DMS53 (cell line): ENCODE results near the gene OPTC.
"Not testable (repeated sequence)": the region's sequence is repeated elsewhere in the genome, so short reads cannot be mapped to it uniquely, and the experiment has no call there.

Source experiments
- DNase-seq: peaks from one replicate; lab custom pipeline; 2025; lab: John Stamatoyannopoulos, UW

The OPTC gene, protein sequence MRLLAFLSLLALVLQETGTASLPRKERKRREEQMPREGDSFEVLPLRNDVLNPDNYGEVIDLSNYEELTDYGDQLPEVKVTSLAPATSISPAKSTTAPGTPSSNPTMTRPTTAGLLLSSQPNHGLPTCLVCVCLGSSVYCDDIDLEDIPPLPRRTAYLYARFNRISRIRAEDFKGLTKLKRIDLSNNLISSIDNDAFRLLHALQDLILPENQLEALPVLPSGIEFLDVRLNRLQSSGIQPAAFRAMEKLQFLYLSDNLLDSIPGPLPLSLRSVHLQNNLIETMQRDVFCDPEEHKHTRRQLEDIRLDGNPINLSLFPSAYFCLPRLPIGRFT

DNA sequence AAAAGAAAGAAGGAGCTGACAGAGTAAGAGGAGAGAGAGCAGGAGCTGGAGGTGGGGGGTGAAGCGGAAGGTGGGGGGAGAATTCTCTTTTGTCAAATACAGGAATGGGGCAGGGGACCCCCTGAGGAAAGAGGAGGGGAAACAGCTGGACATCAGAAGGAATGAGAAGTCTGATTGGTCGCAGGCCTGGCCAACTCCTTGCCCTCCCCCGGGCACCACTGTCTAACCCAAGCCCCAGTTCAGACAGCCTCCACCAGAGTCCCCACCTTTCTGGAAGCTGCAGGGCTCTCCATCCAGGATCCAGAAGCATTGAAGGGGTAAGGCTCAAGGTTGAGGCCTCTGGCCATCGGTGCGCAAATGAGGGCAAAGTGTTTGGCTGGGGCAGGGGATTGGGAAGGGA lies at the start of gene OPTC:
OPTC (plus strand) TSS at position 253 of the 400 bp plus-strand sequence. CDS start 1,853 bp downstream, outside the sequence.
- DNase-seq, result no peak

DNA sequence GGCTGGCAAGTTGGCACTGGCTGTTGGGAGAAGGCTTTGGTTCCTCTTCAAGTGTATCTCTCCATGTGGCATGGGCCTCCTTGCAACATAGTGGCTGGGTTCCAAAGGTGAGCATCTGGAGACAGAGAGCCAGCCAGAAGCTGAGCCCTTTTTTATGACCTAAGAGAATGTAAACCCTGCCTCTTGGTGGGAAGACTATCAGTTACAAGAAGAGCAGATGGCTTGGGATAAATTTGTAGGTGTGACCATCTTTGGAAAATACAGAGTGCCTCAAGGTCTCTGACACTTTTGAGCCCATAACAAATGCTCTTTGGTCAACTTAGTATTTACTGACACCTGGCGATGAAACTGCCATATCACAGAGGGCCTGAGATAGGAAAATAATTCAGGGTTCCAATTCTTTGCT lies 49.8 kb upstream of the OPTC start:
- DNase-seq, result no peak

DNA sequence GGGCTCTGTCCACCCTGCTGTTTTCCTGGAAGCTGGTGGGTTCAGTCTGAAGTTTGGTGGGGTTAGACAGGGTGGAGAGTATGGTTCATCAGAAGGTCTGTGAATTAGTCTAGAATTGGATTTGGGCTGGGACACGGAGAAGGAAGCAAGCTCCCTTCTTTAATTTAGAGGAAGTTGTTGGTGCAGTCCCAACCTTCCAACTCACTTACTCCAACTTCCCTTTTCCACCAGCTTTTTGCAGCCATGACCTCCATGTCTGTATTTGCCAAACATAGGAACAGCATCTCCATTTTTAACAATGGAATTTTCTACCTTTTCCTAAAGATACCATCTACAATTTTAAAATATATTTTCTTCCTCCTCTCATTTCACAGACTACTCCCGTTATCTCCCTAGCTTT lies 46.8 kb upstream of the OPTC start:
- no peak for DNase-seq

DNA sequence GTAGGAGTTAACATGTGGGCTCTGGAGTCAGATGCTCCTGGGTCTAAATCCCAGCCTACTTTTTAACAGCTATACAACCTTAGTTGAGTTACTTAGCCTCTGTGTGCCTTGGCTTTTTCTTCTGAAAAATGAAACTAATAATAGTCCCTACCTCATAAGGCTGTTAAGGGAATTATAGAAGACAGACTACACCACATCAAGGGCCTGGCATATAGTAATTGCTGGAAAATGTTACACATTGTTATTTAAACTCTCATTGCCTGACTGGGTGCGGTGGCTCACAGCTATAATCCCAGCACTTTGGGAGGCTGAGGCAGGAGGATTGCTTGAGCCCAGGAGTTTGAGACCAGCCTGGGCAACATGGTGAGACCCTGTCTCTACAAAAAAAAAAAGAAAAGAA lies 46.4 kb upstream of the OPTC start:
- not testable (repeated sequence) for DNase-seq

DNA sequence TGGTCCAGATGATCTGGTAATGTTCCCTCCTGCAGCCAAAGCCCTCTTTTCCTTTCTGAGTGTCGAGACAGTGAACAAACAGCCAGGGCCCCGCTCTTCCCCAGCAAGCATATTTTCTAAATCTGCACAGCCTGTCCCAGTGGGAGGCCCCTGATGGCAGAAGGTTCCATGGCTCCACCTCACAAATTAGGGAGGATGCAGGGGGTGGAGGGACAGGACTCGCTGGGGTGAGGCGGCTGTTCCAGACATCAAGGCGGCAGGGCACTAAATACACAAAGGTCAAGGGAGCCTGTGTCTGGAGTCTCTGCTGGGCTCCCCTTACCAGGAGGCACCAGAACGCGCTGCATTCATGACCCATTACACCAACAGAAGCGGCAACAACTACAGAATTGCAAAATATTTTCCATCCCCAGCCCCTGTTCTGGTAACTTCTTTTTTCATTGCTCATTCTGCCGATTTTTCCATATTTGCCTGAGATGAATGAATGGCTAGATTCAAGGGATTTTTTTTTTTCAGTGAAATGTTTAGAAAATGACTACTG lies 45.4 kb upstream of the OPTC start:
- DNase-seq, result no peak

DNA sequence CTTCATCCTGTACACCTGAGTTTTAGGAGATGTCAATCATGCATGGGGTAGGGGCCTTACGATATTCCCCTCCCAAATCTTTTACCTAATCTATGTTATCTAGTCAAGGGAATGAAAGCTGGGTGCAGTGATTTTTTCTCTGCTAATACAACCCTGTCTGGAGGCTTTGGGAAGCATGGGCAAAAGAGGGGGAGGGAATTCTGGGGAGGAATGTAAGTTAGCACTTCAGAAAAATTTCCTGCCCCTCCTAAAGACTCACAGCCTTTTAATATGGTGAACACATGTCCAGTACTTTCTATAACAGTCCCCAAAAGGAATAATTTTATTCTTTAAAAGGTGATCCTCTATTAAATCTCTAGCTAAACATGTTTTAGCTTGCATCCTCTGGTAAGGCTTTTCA lies 44.0 kb upstream of the OPTC start:
- DNase-seq, result no peak

DNA sequence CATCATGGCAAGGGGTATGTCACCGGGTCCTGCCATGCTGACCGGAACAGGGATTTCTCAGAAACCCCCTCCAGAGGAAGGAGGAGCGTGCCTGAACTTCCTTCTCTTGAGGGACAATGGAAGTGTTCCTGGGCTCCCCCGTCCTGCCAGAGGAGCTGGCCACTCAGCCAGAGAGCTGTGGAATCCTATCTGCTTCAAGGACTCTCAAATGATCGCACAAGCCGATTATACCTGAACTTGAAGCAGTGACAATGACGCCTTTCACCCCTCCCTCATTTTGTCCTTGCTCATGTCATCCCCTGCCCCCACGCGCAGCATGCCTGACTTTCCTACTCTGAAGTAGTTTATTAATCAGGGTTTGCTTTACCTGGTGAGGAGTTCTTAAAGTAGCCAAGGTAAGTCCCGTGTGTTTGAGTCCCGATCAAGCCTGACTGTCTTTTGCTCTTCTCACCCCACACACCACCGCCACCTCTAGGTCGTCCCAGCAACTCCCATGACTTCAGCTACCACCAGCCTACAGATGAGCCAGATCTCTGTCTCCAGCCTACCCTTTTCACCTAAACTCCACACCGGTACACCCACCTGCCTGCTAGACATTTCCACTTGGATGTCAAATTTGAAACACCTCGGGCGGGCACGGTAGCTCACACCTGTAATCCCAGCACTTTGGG lies 43.3 kb upstream of the OPTC start:
- peak; percentile 24 for DNase-seq

DNA sequence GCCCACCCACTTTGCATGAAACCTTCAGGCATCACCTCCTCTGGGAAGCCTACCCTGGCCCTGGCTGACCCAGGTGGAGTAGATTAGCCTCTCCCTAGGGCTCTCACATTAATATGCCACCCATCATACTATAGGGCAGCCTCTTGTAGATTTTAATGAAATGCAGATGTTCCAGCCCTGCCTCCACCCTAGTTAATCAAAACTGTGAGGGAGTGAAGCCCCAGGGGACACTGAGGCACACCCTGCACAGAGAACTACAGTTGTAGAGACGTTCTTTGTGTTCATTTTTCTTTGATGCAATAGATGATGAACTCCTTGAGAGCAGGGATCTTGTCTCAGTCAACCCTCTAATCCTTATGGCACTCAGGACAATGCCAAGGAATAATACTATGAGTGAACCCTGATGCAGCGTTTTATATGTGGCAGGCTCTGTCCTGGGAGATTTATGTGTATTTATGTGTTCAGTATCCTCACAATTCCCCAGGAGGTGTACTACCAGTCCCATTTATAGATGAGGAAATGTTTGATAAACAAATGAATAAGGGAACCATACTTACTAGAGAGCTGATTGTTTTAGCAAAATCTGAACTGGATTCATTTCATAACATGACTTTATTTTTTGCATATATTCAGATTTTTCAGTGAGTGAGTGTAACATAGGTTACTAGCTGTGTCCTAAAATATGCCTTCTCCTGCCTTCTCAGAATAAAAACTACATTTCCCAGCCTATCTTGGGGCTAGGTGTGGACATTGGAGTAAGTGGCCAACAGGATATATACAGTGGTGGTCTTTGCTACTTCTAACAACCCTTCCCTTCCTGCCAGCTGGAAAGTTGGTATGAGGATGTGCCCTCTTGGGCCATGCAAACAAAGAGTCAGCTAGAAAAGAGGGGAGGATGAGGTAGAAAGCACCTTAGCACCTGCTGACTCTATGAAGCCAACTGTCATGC lies 41.8 kb upstream of the OPTC start:
- no peak for DNase-seq

DNA sequence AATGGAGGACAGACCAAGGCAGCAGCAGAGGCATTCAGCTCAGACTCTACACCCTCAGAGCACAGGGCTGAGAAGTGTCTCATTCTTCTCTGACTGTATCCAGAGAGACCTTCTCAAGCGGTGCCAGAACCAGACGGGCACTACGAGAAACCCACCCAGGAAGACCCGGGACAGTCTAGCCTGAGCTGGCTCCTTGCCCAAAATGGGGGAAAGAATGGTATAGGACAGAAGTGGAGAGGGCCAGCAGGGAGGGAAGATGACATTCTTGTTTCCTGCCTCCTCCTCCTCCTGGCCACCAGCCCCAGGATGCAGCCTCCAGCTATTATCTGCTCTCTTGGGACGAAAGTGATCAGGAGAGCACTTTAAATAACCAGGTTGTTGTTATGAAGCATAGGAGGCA lies 40.9 kb upstream of the OPTC start:
- DNase-seq, result no peak

DNA sequence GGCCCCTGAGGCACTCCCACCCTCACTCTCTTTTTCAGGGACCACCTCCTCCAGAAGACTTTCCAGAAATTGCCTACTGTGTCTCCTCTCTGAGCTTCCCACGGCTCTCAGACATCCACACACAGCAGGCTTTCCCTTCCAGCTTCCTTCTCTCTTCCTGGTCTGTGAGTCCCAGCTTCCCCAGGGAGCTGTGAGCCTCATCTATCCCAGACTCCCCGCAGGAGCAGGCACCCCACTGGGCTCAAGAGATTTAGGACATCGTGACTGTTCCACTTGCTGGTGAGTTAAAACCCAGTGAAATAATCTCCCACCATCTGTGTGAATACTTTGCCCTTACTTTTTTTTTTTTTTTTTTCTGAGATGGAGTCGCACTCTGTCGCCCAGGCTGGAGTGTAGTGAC lies 40.3 kb upstream of the OPTC start:
- no peak for DNase-seq

DNA sequence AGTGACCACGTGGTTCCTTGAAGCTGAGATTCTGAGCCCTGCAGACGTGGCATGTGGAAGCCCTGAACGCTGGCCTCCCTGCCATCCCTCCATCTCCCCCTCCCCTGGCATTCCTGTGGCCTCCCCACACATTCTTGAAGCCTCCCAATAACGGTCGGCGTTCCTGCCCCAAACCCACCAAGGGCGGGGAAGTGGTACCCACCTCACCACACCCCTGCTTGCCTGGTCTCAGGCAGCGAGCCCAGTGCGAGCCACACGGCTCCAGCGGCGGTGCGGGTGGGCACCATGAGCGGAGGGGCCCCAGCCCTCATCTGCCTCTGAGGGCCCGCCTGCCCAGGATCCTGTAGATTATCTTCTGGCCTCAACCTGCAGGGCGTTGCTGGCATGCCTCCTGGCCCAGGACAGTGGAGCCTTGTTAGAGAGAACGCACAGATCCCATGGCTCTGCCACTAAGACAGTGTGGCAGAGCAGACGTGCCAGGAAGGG lies 38.9 kb upstream of the OPTC start:
- DNase-seq, result no peak

DNA sequence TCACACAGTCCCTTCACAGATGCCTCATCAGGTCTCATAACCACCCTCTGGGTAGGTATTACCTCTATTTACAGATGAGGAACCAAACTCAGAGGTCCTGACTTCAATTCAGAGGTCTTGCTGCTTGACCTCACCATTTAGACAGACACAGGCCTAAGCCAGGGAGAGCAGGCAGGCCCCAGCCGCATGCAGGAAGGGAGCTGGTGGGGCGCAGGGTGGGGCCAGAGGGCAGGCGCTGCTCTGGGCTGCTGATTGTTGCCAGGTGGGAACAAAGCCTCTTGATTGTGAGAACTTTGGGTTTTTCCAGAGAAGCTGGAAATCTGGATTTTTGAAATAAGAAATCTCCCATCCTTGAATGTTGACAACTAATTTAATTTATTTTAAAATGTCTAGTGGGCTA lies 38.2 kb upstream of the OPTC start:
- DNase-seq, result no peak

DNA sequence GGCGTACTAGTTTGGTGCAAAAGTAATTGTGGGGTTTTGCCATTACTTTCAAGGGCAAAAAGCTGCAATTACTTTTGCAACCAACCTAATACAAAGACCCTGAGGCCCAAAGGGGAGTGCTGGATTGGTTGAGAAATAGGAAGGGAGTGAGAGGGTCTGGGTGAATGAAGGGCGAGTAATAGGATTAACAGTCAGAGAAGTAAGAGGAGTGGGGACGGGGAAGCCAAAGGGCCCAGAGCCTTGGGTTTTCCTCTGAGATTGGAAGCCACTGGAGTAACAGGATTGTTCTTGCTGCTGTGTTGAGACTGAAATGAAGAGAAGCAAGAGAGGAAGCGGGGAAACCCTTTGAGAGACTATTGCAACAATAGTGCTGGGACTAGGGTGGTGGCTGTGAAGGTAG lies 37.4 kb upstream of the OPTC start:
- DNase-seq, result no peak

DNA sequence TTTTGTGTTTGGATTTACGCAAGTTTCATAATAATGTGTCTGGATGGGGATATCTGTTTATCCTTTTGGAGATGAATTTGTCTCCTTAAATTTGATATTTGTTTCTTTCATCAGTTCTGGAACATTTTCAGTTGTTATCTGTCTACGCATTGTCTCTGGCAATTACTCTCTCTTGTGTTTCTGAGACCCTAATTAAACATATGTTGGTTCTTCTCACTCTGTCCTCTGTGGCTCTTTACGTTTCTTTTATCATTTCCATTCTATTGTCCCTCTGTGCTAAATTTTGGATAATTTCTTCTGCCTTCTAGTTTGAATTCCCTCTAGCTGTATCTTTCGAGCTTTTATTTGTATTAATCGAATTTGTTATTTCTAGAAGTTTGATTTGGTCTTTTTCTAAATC lies 35.9 kb upstream of the OPTC start:
- DNase-seq, result no peak

DNA sequence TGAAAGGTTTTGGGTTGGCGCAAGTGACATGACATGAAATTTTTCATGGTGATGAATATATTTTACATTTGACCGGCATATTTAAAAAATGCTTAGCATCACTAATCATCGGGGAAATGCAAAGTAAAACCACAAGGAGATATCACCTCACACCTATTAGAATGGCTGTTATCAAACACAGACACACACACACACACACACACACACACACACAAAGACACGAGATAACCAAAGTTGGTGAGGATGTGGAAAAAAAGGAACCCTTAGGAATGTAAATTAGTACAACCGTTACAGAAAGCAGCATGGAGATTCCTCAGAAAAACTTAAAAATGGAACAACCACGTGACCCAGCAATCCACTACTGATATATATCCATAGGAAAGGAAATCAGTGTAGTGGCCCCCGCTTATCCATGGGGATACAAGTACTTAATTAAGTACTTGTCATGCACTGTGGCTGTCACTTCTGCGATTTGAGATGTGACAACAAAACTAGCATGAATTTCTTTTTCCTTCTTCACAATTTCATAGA lies 34.2 kb upstream of the OPTC start:
- DNase-seq, result no peak

DNA sequence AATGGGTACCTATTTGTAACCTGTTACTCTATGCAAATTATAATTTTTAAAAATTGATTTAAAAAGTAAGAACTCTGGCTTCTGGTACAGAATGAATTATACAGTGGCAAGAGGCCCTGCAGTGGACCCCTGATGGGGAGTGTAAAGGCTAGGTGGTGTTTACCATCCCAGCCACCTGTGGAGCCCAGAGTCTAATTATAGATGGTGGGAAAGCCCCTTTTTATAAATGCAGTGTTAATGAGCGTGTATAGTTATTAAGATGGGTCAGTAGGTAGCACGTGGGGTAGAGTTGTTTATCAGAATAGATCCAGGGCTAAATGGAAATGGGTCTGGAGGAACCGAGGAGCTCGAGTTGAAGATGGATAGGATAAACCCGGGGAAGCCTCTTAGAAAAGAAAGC lies 32.2 kb upstream of the OPTC start:
- DNase-seq, result no peak

DNA sequence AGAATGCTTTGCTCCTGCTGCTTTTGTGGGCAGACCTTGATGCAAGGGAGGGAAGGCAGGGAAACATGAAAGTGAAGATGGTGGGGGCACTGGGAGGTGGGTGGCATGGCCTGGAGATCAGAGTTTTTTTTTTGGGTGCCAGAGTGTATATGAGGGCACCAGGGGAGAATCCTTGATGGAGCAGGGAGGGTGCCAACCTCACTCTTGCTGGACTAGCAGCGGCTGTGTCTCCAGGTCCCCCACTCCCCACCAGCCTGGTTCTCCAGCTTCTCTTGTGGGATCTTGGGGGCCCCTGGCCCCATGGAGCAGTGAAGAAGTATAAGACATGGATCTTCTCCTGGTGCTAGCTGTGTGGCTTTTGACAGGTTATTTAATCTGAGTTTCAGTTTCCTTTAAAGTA lies 31.8 kb upstream of the OPTC start:
- no peak for DNase-seq

DNA sequence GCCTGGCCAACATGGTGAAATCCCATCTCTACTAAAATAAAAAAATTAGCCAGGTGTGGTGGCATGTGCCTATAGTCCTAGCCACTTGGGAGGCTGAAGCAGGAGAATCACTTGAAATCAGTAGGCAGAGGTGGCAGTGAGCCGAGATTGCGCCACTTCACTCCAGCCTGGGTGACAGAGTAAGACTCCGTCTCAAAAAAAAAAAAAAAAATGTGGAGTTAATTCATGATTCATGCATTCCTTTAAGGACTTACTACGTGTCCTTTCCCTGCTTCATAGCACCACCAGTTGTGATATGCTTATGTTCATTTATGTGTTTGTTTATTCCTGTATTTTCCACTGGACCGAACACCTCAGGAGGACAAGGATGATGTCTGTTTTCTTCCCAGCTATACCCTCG lies 31.1 kb upstream of the OPTC start:
- DNase-seq, result no peak

DNA sequence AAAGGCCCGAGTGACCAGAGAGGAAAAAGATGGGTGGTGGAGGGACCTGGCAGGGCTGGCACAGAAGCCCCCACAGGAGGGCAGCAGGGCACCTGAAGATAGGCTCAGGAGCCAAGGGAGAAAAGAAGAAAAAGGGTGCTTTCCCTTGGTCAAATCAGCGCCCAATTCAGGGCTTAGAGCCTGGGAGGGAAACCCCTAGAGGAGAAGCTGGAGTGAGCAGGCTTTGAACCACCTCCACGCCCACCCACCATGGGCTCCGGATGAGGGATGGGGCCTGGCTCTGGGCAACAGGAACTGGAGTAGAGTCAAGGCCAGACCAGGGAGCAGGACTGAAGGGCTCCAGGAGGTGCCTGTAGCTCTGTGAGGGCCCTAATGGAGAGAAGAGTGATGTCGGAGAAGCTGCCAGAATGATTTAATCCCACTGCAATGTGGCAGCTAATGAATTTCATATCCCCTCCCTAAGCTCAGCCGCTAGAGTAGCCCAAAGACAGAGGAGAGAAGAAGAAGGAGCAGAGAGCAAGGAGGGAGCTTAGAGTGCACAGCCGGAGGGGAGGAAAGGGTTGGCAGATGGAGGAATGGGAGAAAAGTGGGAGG lies 30.4 kb upstream of the OPTC start:
- DNase-seq, result no peak

DNA sequence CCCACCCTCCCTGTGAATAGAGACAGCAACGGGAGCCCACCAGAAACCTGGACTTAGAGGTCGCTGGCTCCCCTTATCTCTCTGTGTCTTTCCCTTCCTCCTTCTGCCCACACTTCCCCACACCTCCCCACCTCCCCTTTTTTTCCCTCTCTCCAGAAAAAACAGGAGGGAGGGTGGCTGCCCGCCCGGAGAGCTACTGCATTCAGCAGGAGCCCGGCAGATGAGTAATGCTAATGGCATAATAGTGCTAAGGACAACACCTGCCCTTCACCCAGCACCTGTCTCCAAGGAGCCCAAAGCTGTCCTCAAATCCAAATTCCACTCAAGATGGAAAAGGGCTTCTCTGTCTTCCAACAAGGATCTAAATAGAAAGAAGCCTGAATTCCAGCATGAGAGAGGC lies 29.7 kb upstream of the OPTC start:
- peak; percentile 30 for DNase-seq

DNA sequence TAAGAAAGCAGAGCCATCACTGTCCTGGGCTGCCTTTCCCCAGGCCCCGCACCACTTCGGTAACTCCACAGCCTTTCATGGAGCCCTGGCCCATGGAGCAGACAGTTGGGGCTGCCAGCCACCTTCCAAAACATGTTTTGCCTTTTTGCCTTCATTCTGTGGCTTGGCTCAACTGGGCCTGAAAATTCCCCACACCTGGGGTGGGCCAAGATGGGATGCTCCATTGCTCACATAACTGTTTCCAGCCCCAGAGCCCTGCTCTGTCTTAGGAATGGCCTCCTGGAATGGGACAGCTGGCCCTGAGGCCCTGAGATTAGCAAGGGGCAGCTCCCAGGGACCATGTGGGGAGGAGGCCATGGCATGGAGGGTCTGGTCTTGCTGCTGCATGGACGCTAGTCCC lies 29.2 kb upstream of the OPTC start:
- no peak for DNase-seq
